ENCODE measurements around the gene DACT3.
A peak's percentile ranks its signal among the peaks of the same experiment; 100 is the strongest.

The DACT3 gene

GRCh38 chr19:46610851-46611770, 49.9 kb downstream of the DACT3 start:
- DNase-seq (ENCODE audit: low spot score): peak; percentile 57

GRCh38 chr19:46610413-46610775, 50.6 kb downstream of the DACT3 start:
- no peak for DNase-seq (ENCODE audit: low spot score)

GRCh38 chr19:46609511-46610412, 51.2 kb downstream of the DACT3 start:
- DNase-seq (ENCODE audit: low spot score): no peak

- no peak for DNase-seq (ENCODE audit: low spot score)
These were observed 52.2 kb downstream of the DACT3 start for GRCh38 chr19:46608581-46609345.

- no peak for DNase-seq (ENCODE audit: low spot score)
These were observed 52.8 kb downstream of the DACT3 start for GRCh38 chr19:46608178-46608577.

GRCh38 chr19:46607448-46607841, 53.5 kb downstream of the DACT3 start:
- no peak for DNase-seq (ENCODE audit: low spot score)

DNA sequence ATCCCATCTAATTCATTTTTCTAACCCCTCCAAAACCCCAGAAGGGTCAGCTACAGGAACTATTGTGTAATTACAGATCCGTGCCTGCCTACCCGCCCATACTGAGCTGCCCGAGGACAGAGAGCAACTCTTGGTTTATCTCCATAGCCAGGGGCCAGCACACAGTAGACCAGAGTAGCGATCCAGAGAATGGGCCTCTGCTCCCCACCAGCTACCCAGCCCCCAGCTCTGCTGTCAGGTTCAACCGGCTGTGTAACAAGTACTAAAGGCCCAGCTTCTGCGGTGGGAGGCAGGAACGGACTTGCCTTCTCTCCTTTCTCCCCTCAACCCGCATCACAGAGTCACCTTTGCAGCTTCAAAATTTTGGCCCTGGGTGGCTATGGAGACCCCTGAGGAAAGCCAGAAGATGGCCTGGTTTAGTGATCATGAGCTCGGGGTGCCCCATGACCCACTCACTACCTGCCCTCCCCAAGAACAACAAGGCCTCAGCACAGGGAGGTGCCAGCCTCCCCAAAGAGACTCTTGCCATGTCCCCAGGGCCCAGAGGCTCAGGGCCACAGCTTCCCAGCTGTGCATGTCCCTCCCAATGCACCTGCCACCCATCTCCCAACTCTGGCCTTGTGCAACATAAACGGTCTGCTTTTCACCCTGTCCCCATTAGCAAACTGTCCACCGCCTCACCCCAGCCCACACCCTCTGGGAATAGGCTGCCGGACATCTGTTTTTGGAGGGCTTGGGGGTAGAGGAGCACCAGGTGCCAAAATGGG, 54.1 kb downstream of the DACT3 start:
- no peak for DNase-seq (ENCODE audit: low spot score)

DNA sequence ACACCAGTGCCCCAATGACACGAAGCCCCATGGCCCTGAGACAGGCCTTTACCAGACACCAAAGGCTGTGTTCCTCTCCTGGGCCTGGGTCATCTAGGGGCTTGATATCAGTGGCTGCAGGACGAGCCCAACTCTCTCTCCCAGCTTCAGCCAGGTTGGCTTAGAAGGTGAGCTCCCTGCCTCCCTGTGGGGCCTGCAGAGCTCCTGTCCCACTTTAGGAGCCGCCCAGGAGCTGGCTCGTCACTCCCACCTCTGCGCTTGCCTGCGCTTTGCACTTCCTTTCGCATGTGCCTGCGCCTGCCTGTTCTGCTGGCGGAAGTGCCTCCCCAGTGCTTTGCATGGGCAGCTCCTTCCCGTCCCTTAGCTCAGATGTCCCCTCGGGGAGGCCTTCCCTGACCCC, 55.0 kb downstream of the DACT3 start:
- no peak for DNase-seq (ENCODE audit: low spot score)

DNA sequence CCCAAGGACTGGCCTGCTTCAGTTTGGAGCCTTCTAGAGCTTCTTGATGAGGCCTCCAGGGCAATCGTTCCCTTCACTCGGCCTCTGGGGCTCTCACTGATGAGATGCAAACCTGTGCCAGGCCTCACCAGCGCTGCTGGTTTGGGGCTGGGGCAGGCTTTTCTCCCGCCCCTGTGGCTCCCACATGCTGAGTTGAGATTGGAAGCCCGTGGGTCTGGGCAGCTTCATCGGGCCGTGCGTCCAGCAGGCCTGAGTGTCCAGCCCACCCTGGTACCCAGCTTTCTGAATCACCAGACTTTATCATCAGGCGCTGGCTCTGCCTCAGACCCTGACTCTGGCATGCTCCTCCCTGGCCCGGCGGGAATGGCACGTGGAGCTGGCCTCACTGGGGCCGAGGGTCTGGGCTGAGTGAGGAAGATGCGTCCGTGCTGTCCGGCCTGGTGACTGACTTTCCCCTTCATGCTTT, 55.6 kb downstream of the DACT3 start:
- DNase-seq (ENCODE audit: low spot score): no peak

DNA sequence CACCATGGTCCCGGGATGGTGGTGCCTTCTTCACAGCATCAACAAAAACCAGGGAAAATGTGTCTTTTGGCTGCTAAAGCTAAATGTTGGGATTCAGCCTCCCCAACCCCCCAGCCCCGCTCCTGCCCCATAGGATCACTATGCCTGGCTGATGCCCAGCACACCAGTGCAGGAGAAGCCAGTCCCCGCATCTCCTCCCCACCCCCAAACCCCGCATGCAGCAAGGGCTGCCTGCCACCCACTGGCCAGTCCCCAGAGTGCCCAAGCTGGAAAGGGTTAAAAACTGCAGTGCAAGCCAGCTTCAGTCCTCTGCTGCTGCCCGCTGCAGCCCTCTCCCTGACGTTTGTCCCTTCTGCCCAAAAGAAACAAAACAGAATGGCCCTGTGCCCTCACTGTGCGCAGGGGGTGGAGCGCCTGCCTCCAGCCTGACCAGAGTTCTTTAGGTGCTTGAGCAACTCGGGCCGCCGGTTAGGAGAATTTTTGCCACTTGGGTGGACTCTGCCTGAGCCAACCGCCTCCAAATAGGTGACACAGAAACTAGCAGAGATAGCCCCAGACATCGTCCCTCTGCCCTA, 56.1 kb downstream of the DACT3 start:
- DNase-seq (ENCODE audit: low spot score): no peak

DNA sequence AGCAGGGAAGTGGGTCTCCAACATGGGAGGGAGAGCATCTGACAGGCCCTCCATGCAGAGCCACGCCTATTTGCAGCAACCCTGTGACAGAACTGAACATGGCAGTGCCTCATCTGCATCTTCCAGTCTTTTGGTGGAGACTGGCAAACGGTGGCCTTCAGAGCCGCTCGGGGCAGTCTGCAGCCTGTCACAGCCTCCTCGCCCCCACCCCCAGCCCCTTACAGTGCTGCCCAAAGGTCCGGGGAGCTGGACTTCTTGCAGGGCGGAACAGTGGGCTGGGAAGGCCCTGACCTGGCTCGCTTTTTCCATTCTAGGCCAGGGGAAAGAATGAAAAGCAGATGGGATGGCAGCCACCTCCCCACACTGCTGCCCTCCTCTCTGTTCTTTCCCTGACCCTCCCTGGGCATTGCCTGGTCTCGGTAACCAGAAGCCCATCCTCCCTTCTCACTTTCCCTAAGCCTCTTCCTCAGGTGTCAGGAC, 57.2 kb downstream of the DACT3 start:
- DNase-seq (ENCODE audit: low spot score): no peak

- DNase-seq (ENCODE audit: low spot score): peak; percentile 50
These were observed 57.8 kb downstream of the DACT3 start for GRCh38 chr19:46603195-46603637.

- DNase-seq (ENCODE audit: low spot score): no peak
These were observed 58.4 kb downstream of the DACT3 start for GRCh38 chr19:46602392-46603194.

GRCh38 chr19:46601318-46602224, 59.4 kb downstream of the DACT3 start, which contains the start of gene CALM3:
Gene CALM3, plus strand, starts transcription at chr19:46601330. Its CDS starts 105 bp downstream, at chr19:46601435.
- DNase-seq (ENCODE audit: low spot score): no peak

GRCh38 chr19:46600384-46601317, 60.3 kb downstream of the DACT3 start:
- DNase-seq (ENCODE audit: low spot score): peak; percentile 96

- DNase-seq (ENCODE audit: low spot score): no peak
These were observed 61.1 kb downstream of the DACT3 start for GRCh38 chr19:46599716-46600373.

DNA sequence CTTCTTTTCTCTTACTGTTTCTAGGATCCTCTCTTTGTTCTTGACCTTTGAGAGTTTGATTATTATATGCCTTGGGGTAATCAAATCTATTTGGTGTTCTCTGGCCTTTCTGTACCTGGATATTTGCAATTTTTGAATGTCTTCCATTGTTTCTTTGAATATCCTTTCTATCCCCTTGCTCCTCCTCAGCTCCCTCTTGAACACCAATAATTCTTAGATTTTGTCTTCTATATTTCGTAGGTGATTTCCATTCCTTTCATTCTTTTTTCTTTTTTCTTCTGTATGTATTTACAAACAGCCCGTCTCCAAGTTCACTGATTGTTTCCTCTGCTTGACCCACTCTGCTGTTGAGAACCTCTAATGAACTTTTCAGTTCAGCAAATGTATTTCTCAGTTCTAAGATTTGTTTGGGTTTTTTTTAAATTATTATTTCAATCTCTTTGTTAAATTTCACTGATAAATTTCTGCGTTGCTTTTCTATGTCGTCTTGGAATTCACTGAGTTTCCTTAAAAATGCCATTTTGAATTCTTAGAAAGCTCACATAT, 62.5 kb downstream of the DACT3 start:
- DNase-seq (ENCODE audit: low spot score): no peak

Measured in SW480 (cell line).